ENCODE measurements around the gene OCA2.

DNA sequence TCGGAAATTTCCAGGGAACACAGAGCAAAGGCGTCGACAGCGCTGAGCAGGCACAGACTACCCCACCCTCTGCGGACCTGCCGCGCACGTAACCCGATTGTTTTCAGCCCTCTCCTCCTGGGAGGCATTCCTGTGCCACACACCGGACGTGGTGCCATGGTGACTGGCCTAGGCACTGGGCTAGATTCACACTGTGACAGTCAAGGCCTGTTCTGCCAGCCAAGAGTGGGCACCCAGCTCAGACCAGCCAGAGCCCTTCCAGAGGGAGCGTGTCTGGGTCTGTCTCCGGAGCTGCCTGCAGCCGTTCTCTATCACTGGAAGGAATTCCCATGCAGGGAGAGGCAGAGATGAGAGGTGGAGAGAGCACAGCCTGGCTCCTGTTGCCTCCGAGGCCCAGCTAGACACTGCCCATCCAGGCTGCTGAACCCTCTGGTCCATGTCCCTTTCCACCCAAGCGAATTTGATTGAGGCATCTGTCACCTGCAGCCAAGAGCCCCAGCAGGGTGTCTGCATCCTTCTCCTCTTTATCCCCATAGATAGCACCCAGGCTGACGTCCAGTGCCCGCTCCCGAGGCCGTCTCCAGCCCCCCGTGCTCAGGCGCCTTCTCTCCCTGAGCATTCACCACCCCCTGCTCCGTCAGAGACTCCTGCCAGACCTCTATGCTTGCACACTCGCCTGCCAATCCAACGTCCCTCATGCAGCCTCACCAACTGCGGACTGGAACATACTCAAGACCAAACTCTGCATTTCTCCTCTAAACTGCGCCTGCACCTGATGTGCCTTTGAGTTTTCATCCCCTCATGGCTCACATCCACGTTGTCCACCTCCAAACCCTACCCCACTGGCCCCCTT is 267.5 kb downstream of the OCA2 start:
- TF ChIP-seq, protein P1, sequence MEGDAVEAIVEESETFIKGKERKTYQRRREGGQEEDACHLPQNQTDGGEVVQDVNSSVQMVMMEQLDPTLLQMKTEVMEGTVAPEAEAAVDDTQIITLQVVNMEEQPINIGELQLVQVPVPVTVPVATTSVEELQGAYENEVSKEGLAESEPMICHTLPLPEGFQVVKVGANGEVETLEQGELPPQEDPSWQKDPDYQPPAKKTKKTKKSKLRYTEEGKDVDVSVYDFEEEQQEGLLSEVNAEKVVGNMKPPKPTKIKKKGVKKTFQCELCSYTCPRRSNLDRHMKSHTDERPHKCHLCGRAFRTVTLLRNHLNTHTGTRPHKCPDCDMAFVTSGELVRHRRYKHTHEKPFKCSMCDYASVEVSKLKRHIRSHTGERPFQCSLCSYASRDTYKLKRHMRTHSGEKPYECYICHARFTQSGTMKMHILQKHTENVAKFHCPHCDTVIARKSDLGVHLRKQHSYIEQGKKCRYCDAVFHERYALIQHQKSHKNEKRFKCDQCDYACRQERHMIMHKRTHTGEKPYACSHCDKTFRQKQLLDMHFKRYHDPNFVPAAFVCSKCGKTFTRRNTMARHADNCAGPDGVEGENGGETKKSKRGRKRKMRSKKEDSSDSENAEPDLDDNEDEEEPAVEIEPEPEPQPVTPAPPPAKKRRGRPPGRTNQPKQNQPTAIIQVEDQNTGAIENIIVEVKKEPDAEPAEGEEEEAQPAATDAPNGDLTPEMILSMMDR (IDR thresholded peaks at IDR 0.05) = no peak
- no peak for TF ChIP-seq POLR2A (IDR thresholded peaks at IDR 0.05)
